GM21825 (cell line): Measurements from ENCODE around the gene ZFAND3.
"Not testable (repeated sequence)": the region's sequence is repeated elsewhere in the genome, so short reads cannot be mapped to it uniquely, and the experiment has no call there.

Experiments used
- ATAC-seq: cut with Tn5 transposase; IDR thresholded peaks from one replicate; pipeline ENCODE4 v1.9.1; 2021; ENCODE audit warnings: mild to moderate bottlenecking, moderate library complexity; ENCODE audit not compliant: unreplicated experiment

The ZFAND3 gene

GRCh38 chr6:38033442-38033982, 214.0 kb downstream of the ZFAND3 start:
- ATAC-seq, result no peak

DNA sequence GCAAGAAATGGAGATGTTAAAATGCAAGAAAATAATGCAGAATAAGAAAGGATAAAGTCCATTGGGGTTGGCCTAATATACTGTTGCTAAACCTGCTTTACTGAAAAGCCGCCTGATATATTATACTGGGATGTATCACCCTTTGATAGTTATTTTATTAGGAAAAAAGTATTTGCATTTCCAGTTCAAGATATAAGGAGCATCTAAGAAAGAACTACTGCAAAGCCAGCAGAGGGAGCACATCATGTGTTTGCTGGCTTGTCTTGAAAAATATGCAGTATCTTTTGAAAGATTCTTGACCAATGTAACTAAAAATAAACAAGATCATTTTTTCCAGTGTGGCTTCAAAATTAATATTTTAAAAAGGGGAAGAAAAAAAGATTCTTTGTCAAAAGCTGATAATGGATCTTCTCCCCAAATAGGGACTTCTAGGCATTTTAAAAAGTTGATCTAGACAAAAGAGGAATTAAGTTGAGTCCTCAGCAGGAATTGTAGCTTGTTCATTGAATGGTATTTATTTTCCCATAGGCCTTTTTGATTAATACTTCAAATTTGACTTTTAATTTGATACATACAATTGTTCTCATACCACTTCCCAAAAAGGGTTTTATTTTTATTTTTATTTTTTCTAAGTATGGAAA, 214.9 kb downstream of the ZFAND3 start:
- no peak for ATAC-seq

DNA sequence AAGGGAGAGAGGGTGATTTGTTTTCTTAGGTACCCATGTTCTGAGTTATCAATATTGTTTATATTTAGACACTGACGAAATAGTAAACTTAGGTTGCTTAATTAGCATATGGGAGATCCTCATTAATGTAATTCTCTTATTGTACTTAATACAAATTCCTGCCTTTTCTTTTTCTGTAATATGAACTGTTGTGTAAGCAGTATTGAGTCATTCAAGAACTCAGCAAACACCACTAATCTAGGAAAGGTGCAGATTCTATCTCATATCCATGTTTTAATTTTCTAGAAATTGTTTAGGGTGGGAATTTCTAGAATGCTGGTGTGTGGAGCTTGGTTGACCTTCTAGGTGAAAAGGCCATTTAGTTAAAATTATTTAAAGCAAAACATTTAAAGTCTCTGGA, 216.0 kb downstream of the ZFAND3 start:
- no peak for ATAC-seq

DNA sequence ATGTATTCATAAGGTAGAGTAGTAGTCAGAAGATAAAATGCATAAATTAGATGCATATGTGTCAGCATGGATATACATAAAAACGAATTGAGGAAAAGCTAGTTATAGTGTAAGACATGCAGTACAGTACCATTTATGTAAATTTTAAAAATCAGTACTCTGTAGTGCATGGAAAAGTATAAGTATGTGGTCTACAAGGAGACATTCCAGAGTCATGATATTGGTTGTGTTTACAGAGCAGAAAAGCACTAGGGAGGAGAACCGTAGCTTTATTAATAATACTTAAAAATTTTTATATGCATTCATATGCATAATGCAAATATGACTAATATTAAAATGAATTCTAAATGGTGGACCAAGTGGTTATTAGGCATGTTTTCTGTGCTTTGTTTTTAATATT, 220.0 kb downstream of the ZFAND3 start:
- ATAC-seq, result no peak

GRCh38 chr6:38040254-38040653, 220.7 kb downstream of the ZFAND3 start:
- no peak for ATAC-seq

- ATAC-seq, result no peak
Measured at GRCh38 chr6:38043259-38043753, 223.8 kb downstream of the ZFAND3 start.

DNA sequence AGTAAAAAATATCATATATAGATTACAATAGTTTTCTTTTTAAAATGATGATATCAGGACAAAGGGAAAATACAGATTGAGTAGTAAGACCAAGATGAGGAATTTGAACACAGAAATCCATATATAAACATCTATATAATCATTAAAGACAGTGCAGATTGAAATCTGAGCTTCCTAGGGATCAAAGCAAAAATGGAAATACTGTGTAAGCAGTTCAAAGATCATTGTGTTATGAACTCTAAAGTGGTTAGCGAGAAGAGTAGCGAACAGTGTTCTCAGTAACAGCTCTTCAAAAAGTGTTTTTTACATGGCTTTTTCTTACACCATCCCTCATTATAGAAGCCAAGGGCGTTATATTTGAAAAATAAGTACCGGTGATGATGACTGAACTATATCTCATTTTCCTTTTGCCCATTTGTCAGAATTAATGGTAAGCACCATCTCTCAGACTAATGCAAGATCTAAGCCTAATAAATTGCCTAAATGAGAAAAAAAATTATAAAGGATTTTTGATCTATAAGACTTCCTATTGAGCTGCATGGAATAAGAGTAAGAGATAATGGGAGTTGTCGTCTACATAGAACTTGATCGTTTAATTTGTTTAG, 226.3 kb downstream of the ZFAND3 start:
- ATAC-seq, result no peak

DNA sequence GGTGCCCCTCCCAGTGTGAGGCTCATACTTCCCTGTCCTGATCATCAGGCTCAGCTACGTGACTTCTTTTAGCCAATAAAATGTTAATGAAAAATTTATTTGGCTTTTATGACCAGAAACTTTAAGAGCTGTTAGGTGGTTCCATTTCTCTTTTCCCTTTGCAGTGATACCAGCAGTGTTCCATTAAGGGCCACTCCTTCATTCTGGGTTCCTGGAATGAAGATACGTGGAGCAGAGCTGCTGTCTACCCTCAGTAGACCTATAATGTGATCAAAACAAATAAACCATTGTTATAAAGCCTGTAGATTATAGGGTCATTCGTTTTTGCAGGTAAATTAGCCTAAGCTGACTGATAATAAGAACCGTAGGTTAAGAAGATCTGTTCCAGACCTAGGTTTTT, 228.0 kb downstream of the ZFAND3 start:
- ATAC-seq, result no peak

GRCh38 chr6:38049861-38050397, 230.4 kb downstream of the ZFAND3 start:
- not testable (repeated sequence) for ATAC-seq

- no peak for ATAC-seq
Measured at GRCh38 chr6:38051819-38052434, 232.4 kb downstream of the ZFAND3 start.

DNA sequence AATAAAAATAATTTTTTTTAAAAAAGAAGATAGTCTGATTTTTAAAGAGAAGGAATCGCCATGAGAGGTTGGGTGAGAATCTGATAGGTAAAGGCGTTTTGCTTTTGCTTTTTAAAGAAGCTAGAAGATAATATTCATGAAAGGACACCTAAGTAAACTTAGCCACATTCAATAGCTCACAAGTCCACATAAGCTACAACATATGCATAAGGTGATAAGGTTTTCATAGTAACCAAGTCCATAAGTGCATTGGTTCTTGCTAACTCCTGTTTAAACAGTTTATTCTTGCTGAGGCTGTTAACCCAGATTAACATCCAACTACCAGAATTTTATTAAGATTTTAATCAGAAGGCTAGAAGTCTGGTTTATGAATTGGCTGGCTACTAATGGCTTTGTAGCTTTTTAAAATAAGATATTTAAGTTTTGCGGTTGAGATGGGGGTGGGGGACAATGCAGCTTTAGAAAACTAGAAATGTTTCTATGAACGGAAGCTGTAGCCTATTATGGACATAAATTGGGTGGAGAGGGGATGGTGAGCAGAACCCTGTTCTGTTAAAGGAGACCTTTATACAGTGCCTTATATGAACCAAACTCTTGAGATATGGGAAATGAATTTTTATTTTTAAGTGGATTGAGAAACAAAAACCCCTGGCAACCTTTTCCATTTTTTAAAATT, 235.1 kb downstream of the ZFAND3 start:
- no peak for ATAC-seq

GRCh38 chr6:38055203-38055589, 235.7 kb downstream of the ZFAND3 start:
- no peak for ATAC-seq

- ATAC-seq, result no peak
Measured at GRCh38 chr6:38056361-38056760, 236.8 kb downstream of the ZFAND3 start.

DNA sequence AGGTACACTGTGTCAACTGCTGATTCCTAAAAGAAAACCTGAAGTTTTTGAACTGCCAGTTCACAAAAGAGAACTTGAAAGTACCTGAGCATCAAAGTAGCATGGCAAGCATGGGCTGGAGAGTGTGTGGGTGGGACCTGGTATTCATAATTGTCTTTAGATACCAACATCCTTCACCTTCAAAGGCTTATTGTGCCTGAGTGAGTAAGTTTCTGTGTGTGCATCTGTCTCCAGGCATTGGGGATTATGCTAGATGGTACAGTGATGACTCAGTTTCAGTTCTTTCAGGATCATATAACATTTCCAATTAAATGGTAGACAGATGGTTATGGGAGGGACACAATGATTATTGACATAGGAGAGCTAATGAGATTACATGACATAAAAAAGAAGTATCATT, 238.5 kb downstream of the ZFAND3 start:
- ATAC-seq, result no peak

DNA sequence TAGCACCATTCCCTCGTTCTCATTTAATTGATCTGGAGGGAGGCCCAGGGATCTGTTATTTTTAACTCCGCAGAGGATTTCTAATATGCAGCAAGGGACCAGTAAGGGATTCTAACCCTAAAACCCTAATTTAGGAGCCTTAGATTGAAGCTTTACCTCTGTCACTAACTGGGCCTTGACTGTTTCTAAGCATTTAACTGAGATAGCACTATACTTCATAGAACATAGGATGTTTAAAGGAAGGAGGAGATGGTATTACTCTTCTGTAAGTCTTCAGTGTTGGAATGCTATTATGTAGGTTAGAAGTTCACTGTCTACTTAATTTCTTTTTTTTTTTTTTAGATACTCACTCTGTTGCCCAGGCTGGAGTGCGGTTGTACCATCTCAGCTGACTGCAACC, 242.5 kb downstream of the ZFAND3 start:
- no peak for ATAC-seq

DNA sequence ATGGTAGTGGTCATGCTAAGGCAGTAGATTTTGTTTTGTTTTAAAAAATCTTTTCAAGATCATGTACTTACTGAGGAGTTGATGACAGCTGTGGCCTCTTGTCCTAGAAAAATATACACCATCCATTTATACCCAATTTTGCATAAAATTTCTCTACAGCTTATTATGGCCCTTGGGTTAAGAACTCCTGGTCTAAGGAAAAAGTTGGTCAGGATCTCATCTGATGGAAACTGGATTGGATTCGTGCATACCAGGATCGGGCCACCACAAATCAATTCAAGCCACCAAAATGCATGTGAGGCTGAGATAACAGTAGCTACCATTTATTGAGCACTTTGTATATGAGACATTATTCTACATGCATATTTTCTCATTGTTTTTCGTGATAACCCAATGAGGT, 244.4 kb downstream of the ZFAND3 start:
- ATAC-seq, result no peak

- ATAC-seq, result no peak
Measured at GRCh38 chr6:38064431-38064830, 244.9 kb downstream of the ZFAND3 start.

DNA sequence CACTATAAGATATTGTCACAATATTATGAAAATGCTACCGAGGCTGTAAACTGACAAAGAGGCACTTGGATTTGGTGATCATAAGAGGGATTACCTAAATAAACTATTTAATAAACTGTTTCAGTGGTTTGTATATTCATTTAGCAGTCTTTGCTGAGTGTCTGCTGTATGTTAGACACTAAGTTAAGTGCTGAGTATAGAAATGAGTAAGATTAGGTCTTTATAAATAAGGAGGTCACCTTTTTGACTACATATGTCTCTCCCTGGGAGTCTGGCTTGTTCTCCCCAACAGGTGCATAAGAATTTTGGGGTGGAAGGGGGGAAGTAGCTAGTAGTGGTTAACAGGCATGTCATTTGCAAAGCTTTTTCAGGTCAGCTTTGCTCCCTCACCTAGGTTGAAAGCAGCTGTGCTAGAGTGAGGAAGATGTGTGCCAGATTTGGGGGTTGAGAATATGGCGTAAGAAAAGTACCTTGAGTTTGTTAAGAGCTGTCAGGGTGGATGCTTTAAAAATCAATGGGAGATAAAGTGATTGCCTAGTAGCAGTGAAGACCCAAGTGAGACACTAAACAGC, 246.3 kb downstream of the ZFAND3 start:
- no peak for ATAC-seq

- no peak for ATAC-seq
Measured at GRCh38 chr6:38067263-38067980, 247.9 kb downstream of the ZFAND3 start.

GRCh38 chr6:38068854-38069590, 249.5 kb downstream of the ZFAND3 start:
- ATAC-seq, result no peak
